MM.1S (cell line): ENCODE results near the gene SGPP1.

Source experiments
- DNase-seq: peaks from one replicate; pipeline ENCODE4 v3.0.0-alpha.2; 2015
- H2AFZ ChIP-seq: fragments of 300-600 bp; sonication (generic); 2 replicates; pipeline ENCODE4 v1.6.0; 2016; ENCODE audit warnings: antibody characterized with exemption, low read length
- H3F3A ChIP-seq: fragments of 300-600 bp; sonication (generic); 2 replicates; pipeline ENCODE4 v1.6.1; 2016; ENCODE audit warnings: mild to moderate bottlenecking, antibody characterized with exemption, low read length, moderate library complexity, mixed read lengths; ENCODE audit not compliant: insufficient read depth
- H3K27ac ChIP-seq: fragments of 300-600 bp; sonication (generic); 2 replicates; pipeline ENCODE4 v1.5.1; 2016; ENCODE audit warnings: mild to moderate bottlenecking, low read length
- H3K27me3 ChIP-seq: fragments of 300-600 bp; sonication (generic); replicated peaks from 2 replicates; pipeline ENCODE4 v1.6.0; 2016; ENCODE audit warnings: low read length; ENCODE audit not compliant: insufficient read depth
- H3K36me3 ChIP-seq: fragments of 300-600 bp; sonication (generic); replicated peaks from 2 replicates; pipeline ENCODE4 v1.6.1; 2016; ENCODE audit warnings: mild to moderate bottlenecking, low read length, mixed read lengths; ENCODE audit not compliant: insufficient read depth
- H3K4me1 ChIP-seq: fragments of 300-600 bp; sonication (generic); 2 replicates; pipeline ENCODE4 v1.6.1; 2016; ENCODE audit warnings: low read length, mixed read lengths
- H3K4me2 ChIP-seq: fragments of 300-600 bp; sonication (generic); 2 replicates; pipeline ENCODE4 v1.6.0; 2016; ENCODE audit warnings: low read depth, low read length
- H3K4me3 ChIP-seq: fragments of 300-600 bp; sonication (generic); 2 replicates; pipeline ENCODE4 v1.5.1; 2016; ENCODE audit warnings: low read length, mixed read lengths
- H3K79me2 ChIP-seq: fragments of 300-600 bp; sonication (generic); 2 replicates; pipeline ENCODE4 v1.6.1; 2016; ENCODE audit warnings: mixed run types, low read length, mixed read lengths
- H3K9ac ChIP-seq: fragments of 300-600 bp; sonication (generic); 2 replicates; pipeline ENCODE4 v1.6.1; 2016; ENCODE audit warnings: low read length, mixed read lengths
- H3K9me2 ChIP-seq: fragments of 300-600 bp; sonication (generic); replicated peaks from 2 replicates; pipeline ENCODE4 v1.6.1; 2016; ENCODE audit warnings: mild to moderate bottlenecking, low read length, mixed read lengths; ENCODE audit not compliant: insufficient read depth
- H3K9me3 ChIP-seq: fragments of 300-600 bp; sonication (generic); replicated peaks from 2 replicates; pipeline ENCODE4 v1.6.1; 2016; ENCODE audit warnings: mild to moderate bottlenecking, low read length, mixed read lengths; ENCODE audit not compliant: insufficient read depth
- H4K20me1 ChIP-seq: fragments of 300-600 bp; sonication (generic); 2 replicates; pipeline ENCODE4 v1.6.1; 2016; ENCODE audit warnings: mild to moderate bottlenecking, low read length, moderate library complexity, mixed read lengths; ENCODE audit not compliant: insufficient read depth
- EZH2 ChIP-seq: fragments of 300-600 bp; sonication (generic); optimal IDR thresholded peaks from 2 replicates; pipeline ENCODE3; 2017; ENCODE audit warnings: low read depth, mild to moderate bottlenecking, antibody characterized with exemption, low read length, mixed read lengths
- EZH2phosphoT487 ChIP-seq: fragments of 300-600 bp; sonication (generic); IDR thresholded peaks from 2 replicates; pipeline ENCODE4 v1.6.1; 2018; ENCODE audit warnings: antibody characterized with exemption, low read length
- TF ChIP-seq, protein P1 (sequence below): fragments of 300-600 bp; sonication (generic); IDR thresholded peaks from 2 replicates; pipeline ENCODE4 v1.5.1; 2016; ENCODE audit warnings: antibody characterized with exemption, low read length, mixed read lengths

The SGPP1 gene

DNA sequence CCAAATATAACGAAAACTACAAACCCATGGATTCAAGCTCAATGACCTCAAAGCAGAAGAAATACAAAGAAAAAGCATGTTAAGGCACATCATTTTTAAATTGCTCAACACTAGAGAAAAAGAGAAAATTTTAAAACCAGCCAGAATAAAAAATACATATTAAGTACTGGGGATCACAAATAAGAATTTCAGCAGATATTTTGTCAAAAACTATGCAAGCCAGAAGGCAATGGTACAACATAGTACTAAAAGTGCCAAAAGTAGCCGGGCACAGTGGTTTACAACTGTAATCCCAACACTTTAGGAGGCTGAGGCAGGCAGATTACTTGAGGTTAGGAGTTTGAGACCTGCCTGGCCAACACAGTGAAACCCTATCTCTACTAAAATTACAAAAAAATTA is 10.2 kb downstream of the SGPP1 start:
- H3F3A ChIP-seq, result no peaks in the 10 kb centered on the region
- no peaks in the 10 kb centered on the region for H3K36me3 ChIP-seq
- no peak overlapping the region for H3K4me3 ChIP-seq
- peak; percentile 12 for DNase-seq
- H3K4me2 ChIP-seq, result no peak overlapping the region
- H3K4me1 ChIP-seq, result no peaks in the 10 kb centered on the region
- H4K20me1 ChIP-seq, result no peaks in the 10 kb centered on the region
- H2AFZ ChIP-seq, result no peak overlapping the region
- no peaks in the 10 kb centered on the region for H3K27me3 ChIP-seq
- no peaks in the 10 kb centered on the region for H3K79me2 ChIP-seq
- H3K9me3 ChIP-seq, result no peaks in the 10 kb centered on the region
- no peak overlapping the region for H3K27ac ChIP-seq
- H3K9ac ChIP-seq, result no peak overlapping the region
- TF ChIP-seq EZH2, result no peak
- TF ChIP-seq, protein P1, sequence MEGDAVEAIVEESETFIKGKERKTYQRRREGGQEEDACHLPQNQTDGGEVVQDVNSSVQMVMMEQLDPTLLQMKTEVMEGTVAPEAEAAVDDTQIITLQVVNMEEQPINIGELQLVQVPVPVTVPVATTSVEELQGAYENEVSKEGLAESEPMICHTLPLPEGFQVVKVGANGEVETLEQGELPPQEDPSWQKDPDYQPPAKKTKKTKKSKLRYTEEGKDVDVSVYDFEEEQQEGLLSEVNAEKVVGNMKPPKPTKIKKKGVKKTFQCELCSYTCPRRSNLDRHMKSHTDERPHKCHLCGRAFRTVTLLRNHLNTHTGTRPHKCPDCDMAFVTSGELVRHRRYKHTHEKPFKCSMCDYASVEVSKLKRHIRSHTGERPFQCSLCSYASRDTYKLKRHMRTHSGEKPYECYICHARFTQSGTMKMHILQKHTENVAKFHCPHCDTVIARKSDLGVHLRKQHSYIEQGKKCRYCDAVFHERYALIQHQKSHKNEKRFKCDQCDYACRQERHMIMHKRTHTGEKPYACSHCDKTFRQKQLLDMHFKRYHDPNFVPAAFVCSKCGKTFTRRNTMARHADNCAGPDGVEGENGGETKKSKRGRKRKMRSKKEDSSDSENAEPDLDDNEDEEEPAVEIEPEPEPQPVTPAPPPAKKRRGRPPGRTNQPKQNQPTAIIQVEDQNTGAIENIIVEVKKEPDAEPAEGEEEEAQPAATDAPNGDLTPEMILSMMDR, result no peak
- TF ChIP-seq EZH2phosphoT487, result no peak
- H3K9me2 ChIP-seq, result no peaks in the 10 kb centered on the region

DNA sequence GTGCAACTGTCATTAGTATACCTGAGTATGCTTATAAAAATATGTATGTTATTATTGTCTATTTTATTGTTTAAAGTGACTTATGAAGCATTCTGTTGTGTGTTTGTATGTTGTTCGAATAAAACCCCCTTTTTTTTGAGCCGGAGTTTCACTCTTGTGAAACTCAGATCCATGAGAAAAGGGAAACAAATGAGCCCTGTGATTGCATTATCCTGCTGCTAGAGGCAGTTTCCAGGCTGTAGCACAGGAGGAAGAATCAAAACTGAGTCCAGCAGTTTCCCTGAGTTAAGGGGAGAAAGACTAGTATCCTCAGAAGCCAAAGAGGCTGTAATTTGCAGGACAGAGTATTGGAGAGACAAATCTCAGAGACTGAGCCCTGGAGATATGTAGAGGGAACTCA is 12.5 kb downstream of the SGPP1 start:
- H3K27ac ChIP-seq, result no peak overlapping the region
- H3K27me3 ChIP-seq, result no peaks in the 10 kb centered on the region
- H3K4me2 ChIP-seq, result no peak overlapping the region
- H3K9me3 ChIP-seq, result no peaks in the 10 kb centered on the region
- H4K20me1 ChIP-seq, result no peaks in the 10 kb centered on the region
- no peaks in the 10 kb centered on the region for H3K4me1 ChIP-seq
- no peaks in the 10 kb centered on the region for H3K79me2 ChIP-seq
- H3F3A ChIP-seq, result no peaks in the 10 kb centered on the region
- no peak overlapping the region for H3K4me3 ChIP-seq
- H2AFZ ChIP-seq, result no peak overlapping the region
- H3K9me2 ChIP-seq, result no peaks in the 10 kb centered on the region
- no peak for DNase-seq
- no peaks in the 10 kb centered on the region for H3K36me3 ChIP-seq
- H3K9ac ChIP-seq, result no peak overlapping the region
- TF ChIP-seq, protein P1, result no peak
- no peak for TF ChIP-seq EZH2phosphoT487
- TF ChIP-seq EZH2, result no peak

DNA sequence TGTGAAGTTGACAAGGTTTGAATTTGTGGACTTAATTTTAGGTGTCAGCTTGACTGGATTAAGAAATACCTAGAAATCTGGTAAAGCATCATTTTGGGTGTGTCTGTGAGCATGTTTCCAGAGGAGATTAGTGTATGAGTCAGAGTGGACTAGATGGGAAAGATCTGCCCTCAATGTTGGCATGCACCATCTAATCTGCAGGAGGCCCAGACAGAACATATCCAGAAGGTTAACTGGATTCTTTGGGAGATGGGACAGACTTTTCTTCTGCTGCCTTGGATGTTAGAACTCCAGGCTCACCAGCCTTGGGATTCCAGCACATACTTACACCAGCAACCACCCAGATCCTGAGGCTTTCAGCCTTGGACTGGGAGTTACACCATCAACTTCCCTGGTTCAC is 14.1 kb downstream of the SGPP1 start:
- H3K9me2 ChIP-seq, result no peaks in the 10 kb centered on the region
- TF ChIP-seq EZH2phosphoT487 (no peak), EZH2 (no peak)
- TF ChIP-seq, protein P1, result no peak
- H3K79me2 ChIP-seq, result no peaks in the 10 kb centered on the region
- H2AFZ ChIP-seq, result no peak overlapping the region
- DNase-seq, result no peak
- no peaks in the 10 kb centered on the region for H3K36me3 ChIP-seq
- H3K27me3 ChIP-seq, result no peaks in the 10 kb centered on the region
- no peak overlapping the region for H3K9ac ChIP-seq
- H3K9me3 ChIP-seq, result no peaks in the 10 kb centered on the region
- no peaks in the 10 kb centered on the region for H3F3A ChIP-seq
- no peak overlapping the region for H3K4me3 ChIP-seq
- no peaks in the 10 kb centered on the region for H3K4me1 ChIP-seq
- H3K27ac ChIP-seq, result no peak overlapping the region
- no peak overlapping the region for H3K4me2 ChIP-seq
- H4K20me1 ChIP-seq, result no peaks in the 10 kb centered on the region
